Gastrocnemius medialis (tissue), 4 donors: ENCODE data around the gene NYAP1.

Experiments used
- POLR2A ChIP-seq, 2 donors: fragments of 450-650 bp; IDR thresholded peaks; one replicate each; pipeline ENCODE4 v1.6.1; 2017; ENCODE audit warnings: antibody characterized with exemption in 2 of 2, mild to moderate bottlenecking in 2 of 2, moderate library complexity in 2 of 2
- TF ChIP-seq, protein P1 (sequence below), 5 experiments: fragments of 450-650 bp in 3 of 5; fragments of 200-600 bp in 2 of 5; sonication (generic) in 2 of 5; IDR thresholded peaks in 4 of 5; conservative IDR thresholded peaks in 1 of 5; 1 replicate in 4 of 5; 2 replicates in 1 of 5; pipeline ENCODE4 v1.5.1; 2016 to 2019; ENCODE audit warnings: antibody characterized with exemption in 5 of 5, mild to moderate bottlenecking in 3 of 5, moderate library complexity in 3 of 5

DNA sequence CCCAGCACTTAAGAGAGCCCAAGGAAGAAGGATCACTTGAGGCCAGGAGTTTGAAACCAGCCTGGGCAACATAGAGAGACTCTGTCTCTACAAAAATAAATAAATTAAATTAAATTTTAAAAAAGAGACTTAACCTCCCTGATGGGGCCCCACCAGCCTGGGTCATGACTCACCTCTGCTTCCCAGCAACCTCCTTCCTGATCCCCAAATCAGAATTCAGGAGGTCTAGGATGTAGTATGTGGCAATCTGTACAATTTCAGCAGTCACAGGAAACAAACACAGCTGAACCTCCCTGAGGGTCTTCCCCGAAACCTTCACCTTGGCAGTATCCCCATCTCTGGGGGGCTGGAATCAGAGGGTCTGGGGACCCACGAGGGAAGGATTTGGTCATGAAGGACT, 37.7 kb upstream of the NYAP1 start:
- no peak for TF ChIP-seq POLR2A (IDR thresholded peaks at IDR 0.05)
- TF ChIP-seq, protein P1, sequence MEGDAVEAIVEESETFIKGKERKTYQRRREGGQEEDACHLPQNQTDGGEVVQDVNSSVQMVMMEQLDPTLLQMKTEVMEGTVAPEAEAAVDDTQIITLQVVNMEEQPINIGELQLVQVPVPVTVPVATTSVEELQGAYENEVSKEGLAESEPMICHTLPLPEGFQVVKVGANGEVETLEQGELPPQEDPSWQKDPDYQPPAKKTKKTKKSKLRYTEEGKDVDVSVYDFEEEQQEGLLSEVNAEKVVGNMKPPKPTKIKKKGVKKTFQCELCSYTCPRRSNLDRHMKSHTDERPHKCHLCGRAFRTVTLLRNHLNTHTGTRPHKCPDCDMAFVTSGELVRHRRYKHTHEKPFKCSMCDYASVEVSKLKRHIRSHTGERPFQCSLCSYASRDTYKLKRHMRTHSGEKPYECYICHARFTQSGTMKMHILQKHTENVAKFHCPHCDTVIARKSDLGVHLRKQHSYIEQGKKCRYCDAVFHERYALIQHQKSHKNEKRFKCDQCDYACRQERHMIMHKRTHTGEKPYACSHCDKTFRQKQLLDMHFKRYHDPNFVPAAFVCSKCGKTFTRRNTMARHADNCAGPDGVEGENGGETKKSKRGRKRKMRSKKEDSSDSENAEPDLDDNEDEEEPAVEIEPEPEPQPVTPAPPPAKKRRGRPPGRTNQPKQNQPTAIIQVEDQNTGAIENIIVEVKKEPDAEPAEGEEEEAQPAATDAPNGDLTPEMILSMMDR (IDR thresholded peaks at IDR 0.05 in 4 of 5, conservative IDR thresholded peaks at IDR 0.05 in 1 of 5), result no peak
